IMR-90 (cell line): ENCODE measurements around the gene UNC5B. TPM values are rescaled to one million over a fixed set of nuclear protein-coding genes. Genes with fewer than 3 reads are reported as not detected.

Source experiments
- ATAC-seq: fragments of 200-7000 bp; cut with Tn5 transposase; 2 replicates; pipeline ENCODE4 v1.9.1; 2020; ENCODE audit warnings: low read depth, mild to moderate bottlenecking, moderate library complexity
- BruUV-seq: library from RNA; stranded (reverse); fragments of 400-500 nt; replicated peaks from 2 replicates; lab custom pipeline; 2021; lab: Mats Ljungman, UMichigan
- CTCF ChIA-PET: fragments of 300-600 bp; formaldehyde crosslinking; extraction: SDS; loops from one replicate; lab custom pipeline; 2021; ENCODE audit warnings: antibody characterized with exemption; lab: Yijun Ruan, JAX
- POLR2A ChIA-PET: fragments of 300-600 bp; sonication (Branson Sonifier 250); formaldehyde crosslinking; loops from one replicate; lab custom pipeline; 2022; ENCODE audit warnings: antibody characterized with exemption; ENCODE audit not compliant: unreplicated experiment; lab: Charles Lee
- DNase-seq: peaks from one replicate; pipeline ENCODE4 v3.0.0; 2013
- H2AFZ ChIP-seq: replicated peaks from 2 replicates; pipeline ENCODE3; 2013; ENCODE audit warnings: low read length, mild to moderate bottlenecking; ENCODE audit not compliant: poor library complexity
- H2AK5ac ChIP-seq: 2 replicates; pipeline ENCODE4 v1.6.1; 2013; ENCODE audit warnings: low read depth, low read length, inconsistent platforms
- H2AK9ac ChIP-seq: replicated peaks from 2 replicates; pipeline ENCODE3; 2013; ENCODE audit warnings: mild to moderate bottlenecking, low read depth, low read length, moderate library complexity; ENCODE audit not compliant: poor library complexity
- H2BK120ac ChIP-seq: 2 replicates; pipeline ENCODE4 v1.6.1; 2013; ENCODE audit warnings: low read depth, low read length, inconsistent platforms
- H2BK15ac ChIP-seq: 3 replicates; pipeline ENCODE4 v1.6.1; 2013; ENCODE audit warnings: low read depth, low read length, inconsistent platforms
- H2BK20ac ChIP-seq: 2 replicates; pipeline ENCODE4 v1.6.1; 2013; ENCODE audit warnings: low read depth, mild to moderate bottlenecking, inconsistent platforms, low read length, moderate library complexity
- H2BK5ac ChIP-seq: 2 replicates; pipeline ENCODE4 v1.6.1; 2013; ENCODE audit warnings: mild to moderate bottlenecking, low read depth, low read length, inconsistent platforms; ENCODE audit not compliant: poor library complexity, severe bottlenecking
- H3K14ac ChIP-seq: replicated peaks from 2 replicates; pipeline ENCODE4 v1.6.1; 2013; ENCODE audit warnings: low read depth, low read length, inconsistent platforms
- H3K18ac ChIP-seq: 2 replicates; pipeline ENCODE4 v1.6.1; 2013; ENCODE audit warnings: low read depth, low read length, control low read depth
- H3K23ac ChIP-seq: 2 replicates; pipeline ENCODE4 v1.6.1; 2013; ENCODE audit warnings: low read depth, low read length, inconsistent platforms
- H3K27ac ChIP-seq: 2 replicates; pipeline ENCODE4 v1.5.1; 2013; ENCODE audit warnings: mild to moderate bottlenecking, control low read depth, low read length; ENCODE audit not compliant: insufficient read depth
- H3K27me3 ChIP-seq: 2 replicates; pipeline ENCODE4 v1.6.1; 2013; ENCODE audit warnings: low read length; ENCODE audit not compliant: control insufficient read depth, insufficient read depth
- H3K36me3 ChIP-seq: 2 replicates; pipeline ENCODE4 v1.6.1; 2013; ENCODE audit warnings: low read length, mixed read lengths; ENCODE audit not compliant: control insufficient read depth, insufficient read depth
- H3K4ac ChIP-seq: 2 replicates; pipeline ENCODE4 v1.6.1; 2013; ENCODE audit warnings: low read depth, low read length, inconsistent platforms
- H3K4me1 ChIP-seq: 2 replicates; pipeline ENCODE4 v1.6.1; 2013; ENCODE audit warnings: low read length, mixed read lengths; ENCODE audit not compliant: control insufficient read depth, insufficient read depth
- H3K4me2 ChIP-seq: 2 replicates; pipeline ENCODE4 v1.6.1; 2013; ENCODE audit warnings: low read depth, mild to moderate bottlenecking, control low read depth, low read length, moderate library complexity
- H3K4me3 ChIP-seq: 2 replicates; pipeline ENCODE4 v1.5.1; 2013; ENCODE audit warnings: low read depth, mild to moderate bottlenecking, control low read depth, low read length, moderate library complexity; ENCODE audit not compliant: insufficient read depth
- H3K56ac ChIP-seq: 2 replicates; pipeline ENCODE4 v1.6.1; 2013; ENCODE audit warnings: low read length, inconsistent platforms; ENCODE audit not compliant: insufficient read depth; ENCODE audit errors: extremely low read depth
- H3K79me1 ChIP-seq, 2 experiments: 2 replicates each; pipeline ENCODE4 v1.6.1; 2013; ENCODE audit warnings: low read length in 2 of 2, inconsistent platforms in 1 of 2, low read depth in 1 of 2
- H3K9ac ChIP-seq: 2 replicates; pipeline ENCODE4 v1.6.1; 2013; ENCODE audit warnings: low read depth, low read length, control low read depth
- H3K9me1 ChIP-seq: 2 replicates; pipeline ENCODE4 v1.6.1; 2013; ENCODE audit warnings: low read length, inconsistent platforms; ENCODE audit not compliant: insufficient read depth
- H3K9me3 ChIP-seq: 2 replicates; pipeline ENCODE4 v1.6.1; 2013; ENCODE audit warnings: low read length; ENCODE audit not compliant: control insufficient read depth, insufficient read depth
- H4K20me1 ChIP-seq: 2 replicates; pipeline ENCODE4 v1.6.1; 2013; ENCODE audit warnings: low read length, inconsistent platforms; ENCODE audit not compliant: insufficient read depth
- H4K5ac ChIP-seq: 2 replicates; pipeline ENCODE4 v1.6.1; 2013; ENCODE audit warnings: mild to moderate bottlenecking, low read depth, low read length, control low read depth
- H4K8ac ChIP-seq, 2 experiments: 2 replicates each; pipeline ENCODE4 v1.6.1; 2013; ENCODE audit warnings: low read depth in 2 of 2, low read length in 2 of 2, control low read depth in 1 of 2, inconsistent platforms in 1 of 2
- H4K91ac ChIP-seq: 2 replicates; pipeline ENCODE4 v1.6.1; 2013; ENCODE audit warnings: low read depth, low read length, inconsistent platforms; ENCODE audit not compliant: insufficient read depth
- BHLHE40 ChIP-seq: fragments of 150-350 bp; IDR thresholded peaks from 2 replicates; pipeline ENCODE4 v1.6.1; 2016; ENCODE audit warnings: mild to moderate bottlenecking, low read depth, low read length
- FOS ChIP-seq: fragments of 150-350 bp; IDR thresholded peaks from 2 replicates; pipeline ENCODE4 v1.6.1; 2016; ENCODE audit warnings: low read depth, low read length
- MAFK ChIP-seq: IDR thresholded peaks from 2 replicates; pipeline ENCODE4 v1.6.1; 2012; ENCODE audit warnings: low read depth, low read length, improper control_type of control experiment
- RCOR1 ChIP-seq: IDR thresholded peaks from 2 replicates; pipeline ENCODE4 v1.6.1; 2012; ENCODE audit warnings: mild to moderate bottlenecking, low read length, improper control_type of control experiment; ENCODE audit not compliant: insufficient replicate concordance
- RFX5 ChIP-seq: IDR thresholded peaks from 2 replicates; pipeline ENCODE4 v1.8.0; 2012; ENCODE audit warnings: low read depth, mild to moderate bottlenecking, low read length, moderate library complexity
- WGBS, 2 experiments: methylation state at CpG; one replicate each; pipeline versions ENCODE4 v1.1.5 to v1.1.7; 2013; ENCODE audit warnings: missing lambda C conversion rate in 2 of 2; ENCODE audit not compliant: insufficient read length in 1 of 2; ENCODE audit errors: extremely low coverage in 2 of 2; 5-methylcytosine and 5-hydroxymethylcytosine counted together
- dilution Hi-C: fragments of 300-500 bp; cut with HindIII; formaldehyde crosslinking; loops from one replicate; pipeline ENCODE4 v1.14.3; 2018; ENCODE audit warnings: low sequenced_read_pairs; ENCODE audit not compliant: unreplicated experiment
- in situ Hi-C: fragments of 300-500 bp; cut with MboI; formaldehyde crosslinking; loops from 3 replicates; pipeline ENCODE4 v1.14.3; 2019; ENCODE audit warnings: low sequenced_read_pairs, inconsistent platforms, mixed read lengths
- intact Hi-C: fragments of 100-400 bp; cut with micrococcal nuclease; formaldehyde crosslinking; loops from 2 replicates; pipeline ENCODE4 v1.10.0; 2022
- polyA plus RNA-seq, 3 experiments: library from polyadenylated mRNA; depleted of rRNA; stranded (reverse); fragments of >200 nt; gene quantifications; 2 replicates each; pipeline ENCODE4 v1.2.3, GENCODE V29; 2012; ENCODE audit warnings: low replicate concordance in 1 of 3
- total RNA-seq: library from RNA; depleted of rRNA; stranded (reverse); fragments of >200 nt; gene quantifications from 2 replicates; pipeline ENCODE4 v1.2.3, GENCODE V29; 2012
- TF ChIP-seq, protein P1 (sequence below): fragments of 150-350 bp; IDR thresholded peaks from 2 replicates; pipeline ENCODE4 v1.6.1; 2017; ENCODE audit warnings: mild to moderate bottlenecking, antibody characterized with exemption, low read length, low read depth
- TF ChIP-seq, protein P2 (sequence below): fragments of 150-350 bp; IDR thresholded peaks from 2 replicates; pipeline ENCODE4 v1.6.1; 2016; ENCODE audit warnings: low read depth, mild to moderate bottlenecking, low read length, moderate library complexity, borderline replicate concordance

UNC5B gene
- total and polyA plus RNA-seq, 2 of the 4 experiments (the other 2 are of a cell fraction), result 1.6 to 4.2 TPM

DNA sequence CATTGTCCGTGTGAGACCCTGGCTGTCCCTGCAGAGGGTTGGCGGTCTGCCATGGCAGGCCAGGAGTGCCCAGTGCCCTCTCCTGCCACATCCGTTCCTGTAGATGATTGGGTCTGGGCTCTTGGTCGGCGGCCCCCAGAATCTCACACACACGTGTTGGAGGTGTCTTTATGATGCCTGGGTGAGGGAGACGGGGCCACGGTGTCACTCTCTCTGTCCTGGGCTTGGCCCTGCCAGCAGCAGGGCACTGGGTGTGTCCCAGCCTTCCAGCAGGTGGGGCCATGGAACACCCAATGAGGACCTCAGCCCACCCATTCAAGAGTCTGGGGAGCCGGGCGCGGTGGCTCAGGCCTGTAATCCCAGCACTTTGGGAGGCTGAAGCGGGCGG lies 30.2 kb downstream of the UNC5B start:
- no peak overlapping the region for H3K9ac ChIP-seq
- dilution Hi-C loops, result no loop called here
- POLR2A ChIA-PET, result no interaction called here

More for the DNA sequence above, 30.2 kb downstream of the UNC5B start:
- no peak overlapping the region for H4K91ac ChIP-seq
- H2AK5ac ChIP-seq, result peak overlapping the region; percentile 96; the same call in 1 of the 2 replicates
- peak overlapping the region; percentile 42; the same call in 1 of the 2 replicates for H2BK20ac ChIP-seq
- H4K8ac ChIP-seq, result peak overlapping the region in 1 of 2 experiments; percentile 27; a peak in 1 of 4 replicates
- no peaks in the 10 kb centered on the region for H3K27me3 ChIP-seq
- no peak overlapping the region for H3K56ac ChIP-seq
- DNase-seq, result no peak
- peak overlapping the region; percentile 26; the same call in 1 of the 2 replicates for H2BK120ac ChIP-seq
- no peak overlapping the region for H3K18ac ChIP-seq
- peaks cover 0 to 27% of the 10 kb centered on the region in 2 experiments; a peak in 2 of 4 replicates for H3K79me1 ChIP-seq
- H2AK9ac ChIP-seq, result peak overlapping the region; percentile 68
- no peak overlapping the region for H3K4me2 ChIP-seq
- H4K5ac ChIP-seq, result no peak overlapping the region
- TF ChIP-seq, protein P1, sequence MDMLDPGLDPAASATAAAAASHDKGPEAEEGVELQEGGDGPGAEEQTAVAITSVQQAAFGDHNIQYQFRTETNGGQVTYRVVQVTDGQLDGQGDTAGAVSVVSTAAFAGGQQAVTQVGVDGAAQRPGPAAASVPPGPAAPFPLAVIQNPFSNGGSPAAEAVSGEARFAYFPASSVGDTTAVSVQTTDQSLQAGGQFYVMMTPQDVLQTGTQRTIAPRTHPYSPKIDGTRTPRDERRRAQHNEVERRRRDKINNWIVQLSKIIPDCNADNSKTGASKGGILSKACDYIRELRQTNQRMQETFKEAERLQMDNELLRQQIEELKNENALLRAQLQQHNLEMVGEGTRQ, result no peak
- TF ChIP-seq RCOR1, result no peak
- TF ChIP-seq FOS, result no peak
- no peak for TF ChIP-seq MAFK
- no peak for TF ChIP-seq BHLHE40
- TF ChIP-seq RFX5, result no peak
- TF ChIP-seq, protein P2, sequence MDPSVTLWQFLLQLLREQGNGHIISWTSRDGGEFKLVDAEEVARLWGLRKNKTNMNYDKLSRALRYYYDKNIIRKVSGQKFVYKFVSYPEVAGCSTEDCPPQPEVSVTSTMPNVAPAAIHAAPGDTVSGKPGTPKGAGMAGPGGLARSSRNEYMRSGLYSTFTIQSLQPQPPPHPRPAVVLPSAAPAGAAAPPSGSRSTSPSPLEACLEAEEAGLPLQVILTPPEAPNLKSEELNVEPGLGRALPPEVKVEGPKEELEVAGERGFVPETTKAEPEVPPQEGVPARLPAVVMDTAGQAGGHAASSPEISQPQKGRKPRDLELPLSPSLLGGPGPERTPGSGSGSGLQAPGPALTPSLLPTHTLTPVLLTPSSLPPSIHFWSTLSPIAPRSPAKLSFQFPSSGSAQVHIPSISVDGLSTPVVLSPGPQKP, result no peak
- peak overlapping the region; percentile 13; the same call in 1 of the 2 replicates for H3K14ac ChIP-seq
- no peak overlapping the region for H3K23ac ChIP-seq
- H3K4me1 ChIP-seq, result peaks cover 34% of the 10 kb centered on the region
- CTCF ChIA-PET, result no interaction called here
- peak overlapping the region; percentile 6 for H2AFZ ChIP-seq
- peaks cover 11% of the 10 kb centered on the region for H4K20me1 ChIP-seq
- no peak overlapping the region for H3K4me3 ChIP-seq
- H3K9me1 ChIP-seq, result peaks cover 29% of the 10 kb centered on the region
- no peak overlapping the region for H2BK5ac ChIP-seq
- intact Hi-C loops, result no loop called here
- in situ Hi-C loops, result no loop called here
- ATAC-seq, result no peak
- H3K36me3 ChIP-seq, result no peaks in the 10 kb centered on the region
- no peak overlapping the region for H3K27ac ChIP-seq
- no peaks in the 10 kb centered on the region for H3K9me3 ChIP-seq
- no TSS peak for BruUV-seq
- no CpG with 5 or more reads among the region's 13 CpGs for WGBS, 2 experiments
- H2BK15ac ChIP-seq, result no peak overlapping the region
- peak overlapping the region; percentile 25; the same call in 1 of the 2 replicates for H3K4ac ChIP-seq
